SK-N-MC (cell line): Measurements from ENCODE around the gene CDH23.

Source experiments
- EZH2 ChIP-seq: fragments of 200-600 bp; sonication (generic); IDR thresholded peaks from one replicate; pipeline ENCODE4 v1.6.1; 2017; ENCODE audit warnings: antibody characterized with exemption
- FOXP2 ChIP-seq: optimal IDR thresholded peaks from 2 replicates; pipeline ENCODE3; 2011; ENCODE audit warnings: mild to moderate bottlenecking, moderate library complexity; ENCODE audit not compliant: insufficient read depth; ENCODE audit errors: extremely low read length, control extremely low read depth
- POLR2AphosphoS5 ChIP-seq: IDR thresholded peaks from 2 replicates; pipeline ENCODE4 v1.6.1; 2012; ENCODE audit warnings: mild to moderate bottlenecking, low read depth, low read length, borderline replicate concordance

GRCh38 chr10:71630168-71630567 is 233.4 kb downstream of the CDH23 start:
- no peak for TF ChIP-seq EZH2
- TF ChIP-seq POLR2AphosphoS5, result no peak
- no peak for TF ChIP-seq FOXP2
